ENCODE measurements around the gene TRMT61A. TPM values are rescaled to one million over a fixed set of nuclear protein-coding genes. Genes with fewer than 3 reads are reported as not detected.

Gene TRMT61A
- total and polyA plus RNA-seq, 2 of the 13 experiments (the other 11 are each of a cell fraction or from before 2014, with no cell fraction given): 6.5 to 13.6 TPM

- CTCF ChIA-PET (ENCODE audit: low intra/inter-chr PET ratio, low total read pairs): no interaction called here
- no peak overlapping the region for H3K9ac ChIP-seq (ENCODE audit: insufficient read depth, low read depth, low read length)
- no peaks in the 10 kb centered on the region for H4K20me1 ChIP-seq (ENCODE audit: insufficient read depth, low read length)
Measured at GRCh38 chr14:103512701-103513611, 16.0 kb upstream of the TRMT61A start.

More at GRCh38 chr14:103512701-103513611, 16.0 kb upstream of the TRMT61A start:
- Histone ChIP-seq H3K4me1 (ENCODE audit: insufficient read depth, low read length) (peaks cover 43% of the 10 kb centered on the region), H3K79me2 (ENCODE audit: insufficient read depth, low read length) (no peaks in the 10 kb centered on the region), H3K9me3 (ENCODE audit: low read length) (no peaks in the 10 kb centered on the region), H2AFZ (ENCODE audit: low read length) (no peak overlapping the region), H3K27me3 (ENCODE audit: control insufficient read depth in 1 of 2, insufficient read depth in 2 of 2, low read length in 2 of 2) (no peaks in the 10 kb centered on the region), H3K4me3 (replicated peaks in 1 of 3; ENCODE audit: insufficient read depth in 1 of 3, low read depth in 2 of 3, low read length in 3 of 3) (no peak overlapping the region), H3K4me2 (ENCODE audit: low read depth, low read length) (no peak overlapping the region; the same call in 1 of the 2 replicates), H3K27ac (ENCODE audit: extremely low read length, insufficient read depth, low read length) (no peak overlapping the region), H3K36me3 (replicated peaks in 1 of 2; ENCODE audit: control insufficient read depth in 1 of 2, insufficient read depth in 2 of 2, low read length in 2 of 2) (0 out of 5 replicates have a peak, but pooled peaks cover 0 to 6% of the 10 kb centered on the region in 2 experiments)
- 70% methylated on average over 18 of the region's 25 CpGs for WGBS (ENCODE audit: low lambda C conversion rate)
- POLR2A ChIA-PET: no interaction called here
- TF ChIP-seq POLR2A (IDR thresholded peaks at IDR 0.05; ENCODE audit: insufficient read depth in 1 of 2, low read depth in 2 of 2, low read length in 2 of 2) (peak in 1 of 2 experiments; percentile 22; a peak in 1 of 4 replicates), MYC (CRISPR knock-in tag; IDR thresholded peaks at IDR 0.05; ENCODE audit: borderline replicate concordance) (0 out of 2 replicates have a peak, but pooled peaks have one; percentile 21), BHLHE40 (IDR thresholded peaks at IDR 0.05; ENCODE audit: low read length) (peak; percentile 44; the same call in 1 of the 2 replicates), KDM2A (CRISPR knock-in tag; IDR thresholded peaks at IDR 0.05; ENCODE audit: borderline replicate concordance, low read depth) (peak; percentile 16; the same call in 1 of the 2 replicates), STAG1 (CRISPR knock-in tag; IDR thresholded peaks at IDR 0.05) (no peak), ZBTB33 (CRISPR knock-in tag; IDR thresholded peaks at IDR 0.05) (peak; percentile 91), ZSCAN25 (CRISPR knock-in tag; IDR thresholded peaks at IDR 0.05) (peak; percentile 63; the same call in 1 of the 2 replicates), AGO2 (optimal IDR thresholded peaks at IDR 0.05; ENCODE audit: low read depth, low read length) (peak; percentile 67), FOXO4 (CRISPR knock-in tag; conservative IDR thresholded peaks at IDR 0.05) (no peak)
- no peak for DNase-seq (ENCODE audit: low spot score)
- intact Hi-C loops (cut with micrococcal nuclease; ENCODE audit: unreplicated experiment) (no loop called here), in situ Hi-C loops (cut with HindIII; ENCODE audit: extremely low pct_ligation_motif_present, low pct_unique_long_range_greater_than_20kb) (no loop called here)
- no TSS peak for BruUV-seq (replicated peaks)
- peak; percentile 9 for ATAC-seq
- FAIRE-seq: no peak
